Fibroblast of the aortic adventitia (primary cell): ENCODE results near the gene RNH1. TPM values are rescaled to one million over a fixed set of nuclear protein-coding genes. Genes with fewer than 3 reads are reported as not detected.

ENCODE experiments used
- DNase-seq: peaks from one replicate; pipeline ENCODE4 v3.0.0-alpha.2; 2010; ENCODE audit warnings: low read depth
- H3K4me3 ChIP-seq: 2 replicates; pipeline ENCODE4 v1.5.1; 2011; ENCODE audit warnings: low read depth, mild to moderate bottlenecking, control low read depth, low read length, moderate library complexity
- total RNA-seq: library from RNA; depleted of rRNA; stranded (reverse); fragments of >200 nt; gene quantifications from 2 replicates; pipeline ENCODE4 v1.2.3, GENCODE V29; 2012; ENCODE audit warnings: low replicate concordance
- TF ChIP-seq, protein P1 (sequence below): IDR thresholded peaks from 2 replicates; pipeline ENCODE4 v1.5.1; 2011; ENCODE audit warnings: mild to moderate bottlenecking, low read length, control low read depth, inconsistent platforms; ENCODE audit not compliant: insufficient read depth

The RNH1 gene
- total RNA-seq, 1 donor = 436 TPM

DNA sequence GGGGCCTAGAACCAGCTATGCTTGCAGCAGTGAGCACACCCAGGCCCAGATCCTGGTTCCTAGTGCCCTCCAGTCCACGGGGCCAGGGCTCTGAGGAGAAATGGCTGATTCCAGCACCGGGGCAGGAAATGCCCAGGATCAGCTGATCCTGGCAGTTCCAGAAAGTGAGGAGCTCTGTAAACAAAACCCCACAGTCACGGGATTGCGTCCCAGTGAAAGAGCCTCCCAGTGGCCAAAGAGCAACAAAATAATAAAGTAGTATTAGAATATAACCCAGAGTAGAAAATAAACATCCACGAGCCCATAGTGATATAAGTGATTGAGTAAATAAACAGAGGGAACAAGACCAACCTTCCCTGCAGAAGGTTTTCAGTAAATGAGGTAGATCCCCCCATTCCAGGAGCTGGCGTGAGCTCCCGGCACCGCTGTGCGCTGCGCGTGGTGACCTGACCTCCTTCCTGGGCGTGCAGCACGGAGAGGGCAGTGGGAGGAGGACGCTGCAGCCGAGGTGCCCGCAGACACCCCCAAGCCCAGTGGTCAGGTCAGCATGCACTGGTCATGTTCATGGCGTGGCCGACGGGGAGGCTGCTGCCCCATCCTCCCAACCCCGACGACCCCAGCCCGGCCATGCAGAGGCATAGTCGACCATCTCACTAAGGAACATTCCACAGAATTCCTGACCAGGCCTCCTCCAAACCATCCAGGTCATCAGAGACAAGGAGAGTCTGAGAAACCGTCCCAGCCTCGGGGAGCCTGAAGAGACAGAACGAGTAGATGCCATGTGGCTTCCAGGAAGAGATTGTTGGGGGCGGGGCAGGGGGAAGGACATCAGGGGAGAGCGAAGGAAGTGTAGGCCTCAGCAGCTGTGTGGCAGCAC lies 37.1 kb downstream of the RNH1 start:
- peak overlapping the region; percentile 51 for H3K4me3 ChIP-seq
- peak; percentile 86 for DNase-seq
- TF ChIP-seq, protein P1, sequence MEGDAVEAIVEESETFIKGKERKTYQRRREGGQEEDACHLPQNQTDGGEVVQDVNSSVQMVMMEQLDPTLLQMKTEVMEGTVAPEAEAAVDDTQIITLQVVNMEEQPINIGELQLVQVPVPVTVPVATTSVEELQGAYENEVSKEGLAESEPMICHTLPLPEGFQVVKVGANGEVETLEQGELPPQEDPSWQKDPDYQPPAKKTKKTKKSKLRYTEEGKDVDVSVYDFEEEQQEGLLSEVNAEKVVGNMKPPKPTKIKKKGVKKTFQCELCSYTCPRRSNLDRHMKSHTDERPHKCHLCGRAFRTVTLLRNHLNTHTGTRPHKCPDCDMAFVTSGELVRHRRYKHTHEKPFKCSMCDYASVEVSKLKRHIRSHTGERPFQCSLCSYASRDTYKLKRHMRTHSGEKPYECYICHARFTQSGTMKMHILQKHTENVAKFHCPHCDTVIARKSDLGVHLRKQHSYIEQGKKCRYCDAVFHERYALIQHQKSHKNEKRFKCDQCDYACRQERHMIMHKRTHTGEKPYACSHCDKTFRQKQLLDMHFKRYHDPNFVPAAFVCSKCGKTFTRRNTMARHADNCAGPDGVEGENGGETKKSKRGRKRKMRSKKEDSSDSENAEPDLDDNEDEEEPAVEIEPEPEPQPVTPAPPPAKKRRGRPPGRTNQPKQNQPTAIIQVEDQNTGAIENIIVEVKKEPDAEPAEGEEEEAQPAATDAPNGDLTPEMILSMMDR = peak; percentile 40

GRCh38 chr11:469026-469683 lies 37.9 kb downstream of the RNH1 start:
- peak overlapping the region; percentile 51 for H3K4me3 ChIP-seq
- peak; percentile 36 for DNase-seq

- TF ChIP-seq, protein P1 = no peak
- no peak for DNase-seq
- no peak overlapping the region for H3K4me3 ChIP-seq
Measured at GRCh38 chr11:468493-468892, 38.5 kb downstream of the RNH1 start.

DNA sequence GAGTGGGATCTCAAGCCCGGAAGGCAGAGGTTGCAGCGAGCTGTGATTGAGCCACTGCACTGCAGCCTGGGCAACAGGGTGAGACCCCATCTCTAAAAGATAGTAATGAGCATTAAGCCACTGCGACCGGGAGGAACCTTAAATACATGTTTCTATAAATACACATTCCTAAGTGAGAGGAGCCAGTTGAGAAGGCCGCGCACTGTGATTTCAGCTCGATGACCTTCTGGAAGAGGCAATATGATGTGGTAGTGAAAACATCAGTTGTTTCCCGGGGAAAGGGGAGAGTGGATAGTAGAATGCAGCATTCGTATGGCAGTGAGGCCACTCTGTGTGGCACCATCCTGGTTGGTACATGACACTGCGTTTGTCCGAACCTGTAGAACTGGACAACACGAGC lies 39.0 kb downstream of the RNH1 start:
- no peak overlapping the region for H3K4me3 ChIP-seq
- no peak for DNase-seq
- TF ChIP-seq, protein P1 = no peak

- no peak overlapping the region for H3K4me3 ChIP-seq
- TF ChIP-seq, protein P1 = no peak
- DNase-seq = no peak
Measured at GRCh38 chr11:465896-466530, 41.0 kb downstream of the RNH1 start.

GRCh38 chr11:464316-464715 lies 42.7 kb downstream of the RNH1 start:
- TF ChIP-seq, protein P1 = no peak
- no peak for DNase-seq
- no peak overlapping the region for H3K4me3 ChIP-seq

- TF ChIP-seq, protein P1 = no peak
- no peak overlapping the region for H3K4me3 ChIP-seq
- DNase-seq = no peak
Measured at GRCh38 chr11:462107-462890, 44.7 kb downstream of the RNH1 start.
